Hindlimb muscle (tissue), 1 donor: Measurements from ENCODE around the gene PDE2A. TPM values are rescaled to one million over a fixed set of nuclear protein-coding genes. Genes with fewer than 3 reads are reported as not detected.
A peak's percentile ranks its signal among the peaks of the same experiment; 100 is the strongest.

Experiments used
- DNase-seq: peaks from one replicate; pipeline ENCODE4 v3.0.0-alpha.2; 2013
- polyA plus RNA-seq: library from polyadenylated mRNA; unstranded; fragments of 120-200 nt; gene quantifications from one replicate; pipeline ENCODE4 v1.2.1, GENCODE V29; 2013; ENCODE audit not compliant: insufficient read length

The PDE2A gene
- polyA plus RNA-seq, 1 donor: 22.4 TPM

DNA sequence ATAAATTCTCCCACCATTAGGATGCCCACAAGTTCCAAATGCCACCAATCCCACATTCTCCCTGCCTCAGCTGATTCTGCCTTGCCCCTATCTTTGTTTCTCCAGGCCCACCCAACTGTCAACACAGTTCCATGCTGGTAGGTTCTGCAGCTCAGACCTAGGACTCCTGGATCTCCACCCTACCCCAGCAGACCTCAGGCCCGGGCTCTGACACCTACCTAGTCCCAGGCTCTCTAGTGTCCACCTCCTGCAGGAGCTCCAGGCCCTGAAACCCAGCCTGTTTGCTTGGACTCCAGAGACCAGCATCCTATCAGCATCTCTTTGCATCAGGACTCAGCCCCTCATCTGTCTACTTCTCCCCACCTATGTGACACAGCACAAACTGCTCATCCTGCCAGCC lies 86.5 kb downstream of the PDE2A start:
- DNase-seq: no peak

DNA sequence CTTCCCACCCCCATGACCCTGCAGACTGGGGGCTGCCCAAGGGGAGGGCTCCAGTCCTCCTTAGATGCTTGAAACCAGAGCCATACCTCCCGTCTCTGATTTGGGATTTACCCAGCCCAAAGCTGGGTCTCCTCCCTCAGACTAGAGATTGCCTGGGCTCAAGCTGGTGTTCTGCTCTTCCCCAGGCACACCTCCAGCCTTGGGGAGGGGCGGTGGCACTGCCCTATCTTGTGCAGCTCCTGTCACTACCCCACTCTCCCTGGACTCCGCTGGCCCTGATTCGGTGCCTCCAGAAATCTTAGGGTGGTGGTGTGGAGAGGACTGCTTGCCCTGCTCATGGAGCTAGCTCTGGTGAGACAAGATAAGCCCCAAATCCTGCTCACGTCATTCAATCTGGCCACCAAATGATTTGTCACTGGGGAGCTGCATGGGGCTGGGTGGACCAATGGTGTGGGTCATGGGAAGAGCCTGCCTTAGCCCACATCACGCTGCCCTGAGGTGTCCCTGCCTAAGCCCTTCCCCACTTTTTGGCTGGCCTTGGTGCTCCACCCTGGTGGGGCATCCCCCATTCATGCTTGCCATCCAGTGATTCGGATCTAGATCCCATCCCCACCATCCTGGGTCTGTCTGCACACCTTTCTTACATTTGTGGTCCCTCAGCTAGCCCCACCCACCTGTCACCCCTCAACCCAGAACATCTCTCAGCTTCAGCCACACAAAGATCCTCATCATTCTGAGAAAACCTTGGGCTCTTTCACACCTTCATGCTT lies 87.7 kb downstream of the PDE2A start:
- no peak for DNase-seq

DNA sequence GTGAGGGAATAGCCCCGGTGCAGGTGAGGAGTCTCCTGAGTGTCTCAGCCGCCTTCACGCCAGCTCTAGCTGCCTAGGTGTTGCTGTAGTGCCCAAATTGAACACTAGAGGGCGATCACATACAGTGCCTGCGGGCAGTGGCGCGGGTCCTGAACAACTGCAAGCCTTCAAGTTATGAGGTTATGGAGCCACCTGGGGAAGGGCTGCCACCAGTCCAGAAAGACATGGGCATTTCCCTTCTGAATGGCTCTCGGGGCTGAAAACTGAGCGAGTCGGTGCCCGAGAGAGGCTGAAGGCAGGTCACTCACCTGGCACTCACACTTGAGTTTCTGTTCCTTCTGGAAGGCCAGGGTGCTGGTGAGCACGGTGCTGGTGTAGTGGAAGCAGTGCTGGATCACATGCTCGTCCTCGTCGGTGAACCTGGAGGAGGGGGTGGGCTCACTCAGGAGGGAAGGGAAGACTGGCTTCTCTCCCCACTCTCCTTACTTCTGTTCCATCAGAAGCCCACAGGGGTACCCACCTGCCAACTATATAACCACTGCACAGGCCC lies 88.4 kb downstream of the PDE2A start:
- DNase-seq: peak; percentile 70

DNA sequence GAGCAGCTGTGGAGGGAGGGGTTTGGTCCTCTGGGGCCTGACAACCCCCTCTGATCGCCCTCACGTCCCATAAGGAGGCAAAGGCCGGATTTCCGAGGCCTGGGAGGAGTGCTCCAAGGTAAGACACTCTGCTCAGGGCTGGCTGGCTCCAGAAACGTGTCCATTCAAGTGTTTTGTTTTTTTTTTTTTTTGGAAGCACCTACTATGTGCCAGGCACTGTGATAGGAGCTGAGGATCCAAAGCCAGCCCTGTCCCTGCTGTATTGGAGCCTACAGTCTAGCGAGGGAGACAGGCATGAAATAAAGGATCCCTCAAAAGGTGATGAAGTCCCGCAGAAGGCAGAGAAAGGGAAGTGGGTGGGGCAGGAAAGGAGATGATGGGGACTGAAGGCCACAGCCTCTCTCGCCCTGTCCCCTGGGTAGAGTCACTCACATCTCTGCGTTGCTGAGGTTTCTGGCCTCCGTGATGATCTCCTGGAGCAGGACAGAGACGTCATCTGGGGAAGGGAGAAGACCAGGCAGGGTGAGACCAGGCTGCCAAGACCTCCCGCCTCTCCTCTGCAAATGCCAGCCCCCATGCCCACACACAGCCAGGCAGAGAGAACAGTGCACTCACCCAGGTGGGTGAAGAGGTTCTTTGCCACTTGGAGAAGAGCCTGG lies 89.2 kb downstream of the PDE2A start:
- no peak for DNase-seq

DNA sequence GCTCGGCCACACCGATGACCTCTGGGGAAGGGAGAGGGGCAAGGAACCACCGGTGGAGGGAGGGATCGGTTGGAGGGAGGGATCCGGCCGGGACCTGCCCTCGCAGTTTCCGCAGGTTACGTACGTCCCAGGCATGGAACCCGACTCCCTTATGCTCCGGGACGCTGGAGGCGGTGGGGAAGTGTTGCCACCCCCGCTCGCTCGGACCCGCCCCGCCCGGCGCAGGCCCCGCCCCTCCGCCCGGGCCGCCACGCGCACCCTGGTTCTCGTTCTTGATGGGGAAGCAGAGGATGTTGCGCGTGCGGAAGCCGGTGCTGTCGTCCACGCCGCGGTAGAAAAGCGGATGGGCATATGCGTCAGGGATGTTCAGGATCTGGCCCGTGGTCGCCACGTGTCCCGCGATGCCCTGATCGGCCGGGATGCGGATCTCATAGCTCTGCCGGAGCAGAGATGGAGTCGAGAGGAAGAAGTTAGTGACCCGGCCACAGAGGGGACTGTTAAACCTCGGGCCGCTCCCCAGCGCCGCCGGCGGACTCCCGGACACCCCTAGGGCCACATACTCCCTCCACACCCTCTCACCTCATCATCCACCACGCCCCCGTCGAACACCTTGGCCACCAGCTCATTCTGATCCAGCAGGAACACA lies 89.8 kb downstream of the PDE2A start:
- DNase-seq: peak; percentile 26

DNA sequence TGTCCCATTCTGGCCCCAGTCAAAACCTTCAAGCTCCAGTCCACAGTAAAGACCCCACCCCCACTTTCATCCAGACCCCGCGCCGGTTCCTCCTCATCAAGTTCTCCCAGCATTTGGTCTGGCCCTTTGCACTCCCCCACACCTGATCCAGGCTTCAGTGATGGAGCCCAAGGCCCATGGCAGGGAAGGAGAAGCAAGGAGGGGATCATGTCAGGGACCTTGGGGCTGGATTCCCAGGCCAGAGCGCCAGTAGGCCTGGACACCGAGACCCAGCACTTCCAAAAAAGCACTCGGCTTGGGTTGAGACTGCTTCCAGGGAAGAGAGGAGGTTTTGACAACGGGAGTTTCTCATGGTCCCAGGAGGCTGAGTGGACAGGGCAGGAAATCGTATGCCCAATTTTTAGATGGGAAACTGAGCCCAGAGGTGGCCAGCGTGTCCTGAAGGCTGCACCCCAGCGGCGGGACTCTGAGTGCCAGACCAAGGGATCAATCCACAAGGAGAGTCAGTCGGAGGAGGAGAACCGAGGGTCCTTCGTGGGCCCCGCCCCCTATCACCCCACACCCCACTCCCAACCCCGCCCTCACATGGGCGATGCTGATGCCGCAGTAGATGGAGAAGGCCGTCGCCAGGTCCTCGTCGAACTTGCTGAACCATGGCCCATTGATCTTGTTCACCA lies 90.5 kb downstream of the PDE2A start:
- no peak for DNase-seq

DNA sequence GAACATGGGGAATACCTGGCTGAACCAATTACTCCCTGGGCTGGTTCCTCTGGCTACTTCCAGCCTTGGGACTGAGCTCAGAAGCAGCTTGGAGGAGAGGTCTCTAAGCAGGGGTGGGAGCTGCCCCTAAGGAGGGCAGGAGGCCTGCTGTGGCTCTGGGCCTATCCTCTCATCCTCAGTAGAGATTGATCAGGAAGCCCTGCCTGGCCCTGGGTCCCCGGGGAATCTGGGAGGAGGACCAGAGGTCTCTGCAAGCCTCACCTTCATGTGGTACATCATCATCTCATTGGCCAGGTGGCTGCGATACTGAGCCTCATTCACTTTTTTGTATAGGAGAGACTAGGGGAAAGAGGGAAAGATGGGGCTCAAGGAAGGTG lies 91.1 kb downstream of the PDE2A start:
- DNase-seq: no peak

DNA sequence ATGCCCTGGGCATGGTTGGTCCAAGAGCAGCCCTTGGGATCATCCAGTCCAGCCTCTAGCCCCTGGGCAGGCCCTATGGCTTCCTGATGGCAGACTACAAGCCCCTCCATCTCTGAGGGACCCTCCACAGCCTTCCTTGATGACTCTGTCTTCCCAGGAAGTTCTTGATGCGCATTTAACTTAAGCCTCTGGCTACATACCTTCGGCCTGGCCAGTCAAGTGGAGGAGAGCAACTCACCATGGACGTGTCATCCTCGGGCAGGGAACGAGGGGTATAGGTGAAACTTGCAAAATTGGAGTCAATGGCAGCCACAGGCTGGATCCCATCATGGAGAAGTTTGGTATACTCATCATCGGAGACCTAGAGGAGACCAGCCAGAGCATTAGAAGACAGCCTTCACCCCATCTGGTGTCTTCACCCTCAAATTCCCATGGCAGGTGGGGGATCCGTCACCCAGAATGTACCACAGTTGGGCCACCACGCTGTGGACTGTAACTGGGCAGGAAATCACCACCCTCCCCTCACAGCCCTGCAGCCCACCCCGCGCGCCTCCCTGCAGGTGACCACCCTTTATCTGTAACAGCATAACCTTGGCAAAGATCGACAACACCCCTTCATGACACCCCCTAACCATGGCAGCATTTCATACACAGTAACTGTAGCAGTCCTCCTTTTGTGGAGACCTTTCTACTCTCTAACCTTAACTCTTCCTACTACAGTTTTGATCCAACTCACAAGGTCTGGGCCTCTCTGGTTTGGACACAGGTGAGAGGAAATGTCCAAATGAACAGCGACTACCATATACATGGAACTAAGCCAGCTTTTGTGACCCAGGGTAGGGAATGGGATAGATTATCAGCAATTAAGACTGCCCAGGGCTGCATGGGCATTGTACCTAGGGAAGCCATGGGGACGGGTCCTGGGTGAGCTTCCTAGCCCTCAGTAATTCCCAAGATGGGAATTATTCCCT lies 91.7 kb downstream of the PDE2A start:
- DNase-seq: no peak

DNA sequence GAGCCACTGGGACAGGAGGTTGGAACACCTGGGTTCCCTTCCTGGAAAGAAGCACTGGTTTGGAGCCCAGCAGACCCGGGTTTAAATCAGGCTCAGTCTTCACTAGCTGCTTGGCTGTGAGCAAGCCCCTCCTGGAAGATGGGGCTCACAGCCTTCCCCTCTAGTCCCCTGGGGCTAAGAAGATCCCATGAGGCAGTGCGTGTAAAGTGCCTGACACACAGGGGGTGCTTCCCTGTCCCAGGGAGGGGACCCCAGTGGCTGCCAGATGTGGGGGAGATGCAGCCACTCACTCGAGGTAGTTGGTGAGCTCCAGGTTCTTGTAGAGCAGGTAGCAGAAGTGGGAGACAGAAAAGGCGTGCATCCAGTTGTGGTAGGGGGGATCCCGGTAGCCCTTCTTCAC lies 93.2 kb downstream of the PDE2A start:
- DNase-seq: no peak

DNA sequence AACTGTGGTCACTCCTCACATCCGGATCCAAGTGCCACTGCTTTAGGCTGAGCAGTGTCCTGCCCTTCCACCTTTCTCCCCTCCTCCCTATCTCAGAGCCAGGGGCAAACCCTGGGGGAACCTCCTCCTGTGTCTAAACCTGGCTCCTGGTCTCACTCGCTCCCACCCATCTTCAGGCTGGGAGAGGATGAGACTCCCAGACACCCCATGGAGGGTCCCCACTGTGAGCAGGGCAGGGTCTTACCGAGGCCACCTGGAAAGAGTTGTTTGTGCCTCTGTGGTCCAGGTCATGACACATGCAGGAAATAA lies 93.6 kb downstream of the PDE2A start:
- no peak for DNase-seq

DNA sequence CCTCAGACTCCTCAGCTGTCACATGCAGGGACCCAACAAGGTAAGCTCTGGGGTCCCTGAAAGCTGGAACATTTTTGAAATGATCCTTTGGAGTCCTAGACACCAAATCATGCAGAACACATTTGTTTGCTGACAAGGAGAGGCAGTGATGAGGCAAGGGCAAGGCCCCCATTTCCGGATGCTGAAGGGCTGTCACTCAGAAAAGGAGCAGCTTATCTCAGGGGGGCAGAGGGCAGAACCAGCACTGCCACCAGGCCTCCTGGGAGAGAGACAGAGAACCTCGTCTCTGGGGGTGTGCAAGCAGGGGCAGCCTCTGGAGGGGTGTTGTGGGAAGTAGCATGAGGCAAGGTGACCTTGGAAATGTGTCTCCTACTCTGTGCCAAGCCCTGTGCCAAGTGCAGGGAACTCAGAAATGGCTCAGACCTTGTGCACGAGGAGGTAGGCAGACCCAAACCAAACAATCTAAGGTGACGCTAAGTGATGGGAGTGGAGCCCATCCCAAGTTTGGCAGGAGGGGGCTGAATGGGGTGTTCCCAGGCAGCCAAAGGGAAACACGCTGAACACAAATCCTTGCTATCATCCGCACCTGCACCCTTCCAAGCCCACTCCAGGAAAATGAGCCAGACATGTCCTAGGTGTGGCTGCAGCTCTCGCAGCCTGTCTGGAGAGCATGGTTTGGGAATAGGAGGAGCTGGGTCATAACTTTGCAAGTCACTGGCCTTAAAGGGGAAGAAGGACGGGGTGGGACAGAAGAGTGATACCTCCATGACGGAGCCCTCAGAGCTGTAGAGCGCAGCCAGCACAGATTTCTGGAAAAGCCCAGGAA lies 94.2 kb downstream of the PDE2A start:
- no peak for DNase-seq

DNA sequence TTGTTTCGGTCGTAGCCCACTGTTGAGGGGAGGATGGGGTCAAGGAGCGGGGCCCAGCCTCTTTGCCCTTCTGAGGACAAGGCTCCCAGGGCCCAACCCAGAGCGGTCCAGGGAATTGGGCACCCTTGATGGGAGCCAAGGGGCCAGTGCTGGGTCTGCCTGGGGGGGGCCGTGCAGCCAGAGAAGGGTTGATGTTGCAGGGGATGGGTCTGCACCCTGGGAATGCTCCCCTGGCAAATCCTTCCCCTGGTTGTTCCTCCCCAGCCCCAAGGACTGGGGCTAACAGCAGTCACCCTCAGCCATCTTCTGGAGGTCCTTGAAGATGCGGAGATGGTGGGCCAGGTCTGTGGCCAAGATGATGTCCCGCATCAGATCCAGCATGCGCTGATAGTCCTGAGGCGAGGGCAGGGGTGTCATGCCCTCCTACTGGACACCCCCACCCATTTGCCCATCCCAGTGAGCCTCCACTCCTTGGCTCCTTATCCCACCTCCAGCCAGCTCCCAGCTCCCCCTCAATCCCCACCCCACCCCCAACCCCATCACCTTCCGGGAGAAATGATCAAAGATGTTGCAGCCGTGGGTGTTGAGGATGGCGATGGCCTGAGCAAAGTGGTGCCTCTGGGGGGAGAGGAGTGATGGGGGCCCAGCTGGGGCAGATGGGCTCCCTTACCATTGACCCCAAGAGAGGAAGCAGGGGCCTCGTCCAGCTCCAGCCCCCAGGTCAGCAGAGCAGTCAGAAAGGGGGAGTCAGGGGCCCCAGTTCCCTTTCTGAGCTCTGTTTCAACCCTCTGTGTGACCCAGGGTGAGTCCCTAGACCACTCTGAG lies 95.0 kb downstream of the PDE2A start:
- DNase-seq: no peak

DNA sequence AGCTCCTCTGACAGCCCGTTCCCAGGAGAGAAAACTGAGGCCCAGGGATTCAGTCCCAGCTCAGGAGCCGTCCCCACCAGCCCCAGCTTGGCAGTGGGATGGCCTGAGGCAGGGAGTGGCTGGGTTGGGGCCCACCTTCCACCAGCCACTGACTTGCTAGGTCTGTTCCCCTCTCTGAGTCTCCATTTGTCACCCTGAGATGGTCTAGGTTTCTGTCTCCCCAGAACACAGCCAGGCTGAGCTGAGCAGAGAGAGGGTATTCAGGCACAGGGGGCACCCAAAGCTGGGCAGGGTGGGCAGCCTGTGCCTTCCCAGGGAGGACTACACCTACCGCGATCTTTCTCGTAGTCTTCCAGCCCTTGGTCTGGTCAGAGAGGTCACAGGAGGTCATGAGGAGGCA lies 95.7 kb downstream of the PDE2A start:
- DNase-seq: no peak

DNA sequence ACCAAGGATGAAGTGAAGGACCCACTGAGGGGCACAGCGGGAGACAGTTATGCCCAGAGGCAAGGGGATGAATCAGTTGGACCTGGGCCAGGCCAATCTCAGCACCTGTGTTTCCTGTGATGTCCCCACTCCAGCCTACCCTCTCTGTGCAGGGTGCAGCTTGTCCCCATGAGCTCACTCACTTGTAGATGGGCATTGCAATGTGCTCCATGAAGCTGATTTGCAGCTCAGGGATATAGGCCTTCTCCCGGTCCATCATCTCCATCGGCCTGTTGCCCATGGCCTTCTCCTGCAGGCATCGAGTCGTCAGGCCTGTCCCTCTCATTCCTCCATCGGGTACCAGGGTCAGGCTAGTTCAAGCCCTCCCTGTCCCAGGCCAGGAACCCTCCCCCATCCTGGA lies 96.2 kb downstream of the PDE2A start:
- no peak for DNase-seq

DNA sequence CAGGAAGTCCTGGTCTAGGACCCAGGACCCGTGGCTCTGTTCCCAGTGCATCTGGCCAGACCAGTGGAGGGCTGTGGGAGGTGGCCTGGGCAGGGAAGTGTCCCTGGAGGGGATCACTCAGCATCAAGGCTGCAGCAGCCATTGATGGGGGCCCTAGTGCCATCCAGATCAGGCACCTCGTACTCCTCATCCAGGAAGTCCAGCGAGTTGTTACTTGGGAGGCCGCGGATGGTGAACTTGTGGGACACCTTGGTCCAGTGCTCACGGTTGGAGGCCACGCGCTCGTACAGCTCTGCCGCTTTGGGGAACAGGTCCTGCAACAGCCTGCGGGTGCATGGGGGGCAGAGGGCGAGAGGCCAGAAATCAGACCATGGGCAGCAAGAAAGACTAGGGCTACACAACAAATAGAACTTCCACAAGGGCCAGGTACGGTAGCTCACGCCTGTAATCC lies 96.9 kb downstream of the PDE2A start:
- no peak for DNase-seq

DNA sequence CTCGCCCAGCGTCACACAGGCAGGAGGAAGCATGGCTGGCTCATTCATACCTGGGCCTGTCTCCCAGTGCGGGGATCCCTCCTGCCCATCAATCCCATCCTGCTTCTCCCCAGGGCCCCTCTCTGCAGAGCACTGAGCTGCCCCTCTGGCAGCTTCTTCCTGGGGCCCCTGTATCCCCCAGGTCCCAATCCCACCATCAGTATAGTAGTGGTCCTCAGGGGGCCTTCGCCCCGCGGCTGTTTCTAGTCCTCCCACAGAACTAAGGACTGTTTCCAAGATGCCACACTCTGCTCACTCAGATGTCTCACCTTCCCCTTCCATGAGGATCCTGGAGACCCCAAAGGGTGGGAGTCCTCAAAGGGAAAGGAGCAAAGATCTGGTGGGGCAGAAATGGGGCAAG lies 97.6 kb downstream of the PDE2A start:
- no peak for DNase-seq

DNA sequence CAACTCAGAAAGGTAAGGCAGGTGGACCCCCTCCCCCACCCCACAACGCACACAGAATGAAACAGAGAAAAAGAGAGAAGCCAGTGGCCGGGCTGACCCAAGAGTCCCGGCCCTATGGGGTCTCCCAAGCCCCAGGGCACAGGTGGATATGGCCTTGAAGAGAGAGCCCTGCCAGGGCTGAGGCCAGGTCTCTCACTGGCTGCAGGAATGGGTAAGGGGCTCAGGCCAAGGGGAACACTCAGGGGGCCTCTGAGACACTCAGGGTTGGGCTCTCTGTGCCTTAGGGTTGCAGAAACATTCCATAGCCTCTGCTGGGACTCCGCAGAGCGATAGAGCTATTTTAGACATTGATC lies 98.0 kb downstream of the PDE2A start:
- no peak for DNase-seq

DNA sequence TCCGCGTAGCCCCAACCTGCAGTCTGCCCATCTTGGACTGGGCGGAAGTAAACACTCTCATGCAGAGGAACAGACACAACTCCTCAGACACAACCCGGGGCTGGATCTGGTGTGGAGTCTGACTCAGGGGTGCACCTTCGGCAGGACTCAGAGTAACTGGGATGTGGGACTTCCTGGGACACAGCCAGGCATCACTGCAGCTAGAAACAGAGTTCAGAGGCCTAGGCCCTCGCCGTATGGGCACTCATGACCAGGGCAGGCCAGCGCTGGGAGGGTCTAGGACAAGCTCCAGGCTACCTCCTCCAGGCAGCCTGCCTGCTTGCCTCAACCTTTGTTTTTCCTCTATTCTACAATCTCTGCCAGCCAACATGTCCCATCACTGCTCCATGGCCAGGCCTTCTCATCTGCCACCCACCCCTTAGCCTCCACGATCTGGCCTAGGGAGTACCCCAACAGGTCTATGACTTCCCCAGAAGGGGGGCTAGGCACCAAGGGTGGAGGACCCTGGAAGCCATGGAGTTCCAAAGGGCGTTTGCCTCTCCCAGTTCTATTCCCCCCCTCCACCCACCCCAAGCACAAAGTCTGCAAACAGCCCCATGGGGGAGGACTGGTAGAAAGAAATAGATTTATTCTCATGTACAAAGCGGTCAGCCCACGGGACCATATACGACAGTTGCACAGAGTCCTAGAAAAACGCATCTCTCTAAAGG lies 98.5 kb downstream of the PDE2A start:
- DNase-seq: no peak
